Peyer's patch (tissue), 4 donors: ENCODE results near the gene USO1.

ENCODE experiments used
- POLR2A ChIP-seq, 2 donors: fragments of 450-650 bp; IDR thresholded peaks; one replicate each; pipeline ENCODE4 v1.5.1; 2017; ENCODE audit warnings: antibody characterized with exemption in 2 of 2, mild to moderate bottlenecking in 2 of 2, moderate library complexity in 2 of 2
- TF ChIP-seq, protein P1 (sequence below), 6 experiments: fragments of 450-650 bp in 4 of 6; fragments of 200-600 bp in 2 of 6; sonication (generic) in 1 of 6; IDR thresholded peaks; one replicate each; pipeline ENCODE4 v1.5.1; 2017 to 2019; ENCODE audit warnings: antibody characterized with exemption in 6 of 6, mild to moderate bottlenecking in 3 of 6, moderate library complexity in 1 of 6

DNA sequence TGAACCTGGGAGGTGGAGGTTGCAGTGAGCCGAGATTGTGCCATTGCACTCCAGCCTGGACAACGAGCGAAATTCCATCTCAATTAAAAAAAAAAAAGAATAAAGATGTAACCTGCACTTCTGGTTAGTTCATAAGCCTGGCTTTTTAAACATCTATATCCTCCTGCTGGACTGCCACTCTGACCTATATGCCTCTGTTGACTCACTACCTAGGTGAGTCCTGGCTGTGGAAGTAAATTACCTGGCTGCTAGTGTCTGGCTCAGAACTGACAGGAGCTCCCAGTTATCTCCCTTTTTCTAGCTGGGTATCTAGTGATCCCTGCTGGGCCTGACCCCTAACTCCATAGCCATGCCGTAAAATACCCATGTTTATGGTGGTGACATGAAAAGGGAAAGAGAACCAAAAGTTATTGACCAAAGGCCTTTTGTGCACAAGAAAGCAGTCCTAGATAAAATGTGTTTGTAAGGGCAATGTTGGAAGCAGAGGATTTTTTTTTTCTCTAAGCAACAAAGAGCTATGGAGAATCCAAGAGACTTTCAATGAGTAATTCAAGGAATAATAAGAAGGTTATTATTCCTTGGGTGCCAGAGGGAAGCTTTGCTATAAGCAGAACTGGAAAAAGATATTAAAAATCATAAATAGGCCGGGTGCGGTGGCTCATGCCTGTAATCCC is 40.8 kb upstream of the USO1 start:
- no peak for TF ChIP-seq POLR2A (IDR thresholded peaks at IDR 0.05)
- TF ChIP-seq, protein P1, sequence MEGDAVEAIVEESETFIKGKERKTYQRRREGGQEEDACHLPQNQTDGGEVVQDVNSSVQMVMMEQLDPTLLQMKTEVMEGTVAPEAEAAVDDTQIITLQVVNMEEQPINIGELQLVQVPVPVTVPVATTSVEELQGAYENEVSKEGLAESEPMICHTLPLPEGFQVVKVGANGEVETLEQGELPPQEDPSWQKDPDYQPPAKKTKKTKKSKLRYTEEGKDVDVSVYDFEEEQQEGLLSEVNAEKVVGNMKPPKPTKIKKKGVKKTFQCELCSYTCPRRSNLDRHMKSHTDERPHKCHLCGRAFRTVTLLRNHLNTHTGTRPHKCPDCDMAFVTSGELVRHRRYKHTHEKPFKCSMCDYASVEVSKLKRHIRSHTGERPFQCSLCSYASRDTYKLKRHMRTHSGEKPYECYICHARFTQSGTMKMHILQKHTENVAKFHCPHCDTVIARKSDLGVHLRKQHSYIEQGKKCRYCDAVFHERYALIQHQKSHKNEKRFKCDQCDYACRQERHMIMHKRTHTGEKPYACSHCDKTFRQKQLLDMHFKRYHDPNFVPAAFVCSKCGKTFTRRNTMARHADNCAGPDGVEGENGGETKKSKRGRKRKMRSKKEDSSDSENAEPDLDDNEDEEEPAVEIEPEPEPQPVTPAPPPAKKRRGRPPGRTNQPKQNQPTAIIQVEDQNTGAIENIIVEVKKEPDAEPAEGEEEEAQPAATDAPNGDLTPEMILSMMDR (IDR thresholded peaks at IDR 0.05): no peak
